OCI-LY3 (cell line): ENCODE results near the gene FGGY.

Experiments used
- CTCF ChIP-seq: fragments of 200-600, 300-600 bp; sonication (generic); IDR thresholded peaks from 2 replicates; pipeline ENCODE4 v1.5.1; 2014; ENCODE audit warnings: antibody characterized with exemption, low read length, low read depth
- EZH2phosphoT487 ChIP-seq: fragments of 200-600 bp; shearing (Covaris generic); IDR thresholded peaks from 2 replicates; pipeline ENCODE4 v1.6.1; 2018; ENCODE audit warnings: antibody characterized with exemption, mixed run types, low read depth

GRCh38 chr1:59349101-59349500 lies 52.2 kb downstream of the FGGY start:
- no peak for TF ChIP-seq CTCF
- TF ChIP-seq EZH2phosphoT487, result no peak
